GM18861 (cell line): Measurements from ENCODE around the gene SOD1.
"Not testable (repeated sequence)": the region's sequence is repeated elsewhere in the genome, so short reads cannot be mapped to it uniquely, and the experiment has no call there.

Experiments
- ATAC-seq: cut with Tn5 transposase; IDR thresholded peaks from one replicate; pipeline ENCODE4 v1.9.1; 2021; ENCODE audit not compliant: unreplicated experiment

SOD1 gene

DNA sequence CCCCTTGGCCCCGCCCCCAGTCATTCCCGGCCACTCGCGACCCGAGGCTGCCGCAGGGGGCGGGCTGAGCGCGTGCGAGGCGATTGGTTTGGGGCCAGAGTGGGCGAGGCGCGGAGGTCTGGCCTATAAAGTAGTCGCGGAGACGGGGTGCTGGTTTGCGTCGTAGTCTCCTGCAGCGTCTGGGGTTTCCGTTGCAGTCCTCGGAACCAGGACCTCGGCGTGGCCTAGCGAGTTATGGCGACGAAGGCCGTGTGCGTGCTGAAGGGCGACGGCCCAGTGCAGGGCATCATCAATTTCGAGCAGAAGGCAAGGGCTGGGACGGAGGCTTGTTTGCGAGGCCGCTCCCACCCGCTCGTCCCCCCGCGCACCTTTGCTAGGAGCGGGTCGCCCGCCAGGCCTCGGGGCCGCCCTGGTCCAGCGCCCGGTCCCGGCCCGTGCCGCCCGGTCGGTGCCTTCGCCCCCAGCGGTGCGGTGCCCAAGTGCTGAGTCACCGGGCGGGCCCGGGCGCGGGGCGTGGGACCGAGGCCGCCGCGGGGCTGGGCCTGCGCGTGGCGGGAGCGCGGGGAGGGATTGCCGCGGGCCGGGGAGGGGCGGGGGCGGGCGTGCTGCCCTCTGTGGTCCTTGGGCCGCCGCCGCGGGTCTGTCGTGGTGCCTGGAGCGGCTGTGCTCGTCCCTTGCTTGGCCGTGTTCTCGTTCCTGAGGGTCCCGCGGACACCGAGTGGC, at the start of gene SOD1:
TSS of gene SOD1 (plus strand) at position 158 of the 723 bp plus-strand sequence. CDS start at position 235, 77 bp downstream.
- peak; percentile 90 for ATAC-seq

DNA sequence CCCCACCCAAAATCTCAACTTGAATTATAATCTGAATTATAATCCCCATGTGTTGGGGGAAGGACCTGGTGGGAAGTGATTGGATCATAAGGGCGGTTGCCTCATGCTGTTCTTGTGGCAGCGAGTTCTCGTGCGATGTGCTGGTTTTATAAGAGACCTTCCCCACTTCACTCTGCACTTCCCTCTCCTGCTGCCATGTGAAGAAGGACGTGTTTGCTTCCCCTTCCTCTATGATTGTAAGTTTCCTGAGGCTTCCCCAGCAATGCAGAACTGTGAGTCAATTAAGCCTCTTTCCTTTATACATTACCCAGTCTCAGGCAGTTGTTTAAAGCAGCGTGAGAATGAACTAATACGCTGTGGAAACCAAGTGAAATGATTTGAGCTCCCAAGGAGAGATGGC, 48.0 kb upstream of the SOD1 start:
- no peak for ATAC-seq

- ATAC-seq, result no peak
These were observed 46.4 kb upstream of the SOD1 start for GRCh38 chr21:31612894-31613785.

GRCh38 chr21:31614705-31615104, 44.8 kb upstream of the SOD1 start:
- no peak for ATAC-seq

DNA sequence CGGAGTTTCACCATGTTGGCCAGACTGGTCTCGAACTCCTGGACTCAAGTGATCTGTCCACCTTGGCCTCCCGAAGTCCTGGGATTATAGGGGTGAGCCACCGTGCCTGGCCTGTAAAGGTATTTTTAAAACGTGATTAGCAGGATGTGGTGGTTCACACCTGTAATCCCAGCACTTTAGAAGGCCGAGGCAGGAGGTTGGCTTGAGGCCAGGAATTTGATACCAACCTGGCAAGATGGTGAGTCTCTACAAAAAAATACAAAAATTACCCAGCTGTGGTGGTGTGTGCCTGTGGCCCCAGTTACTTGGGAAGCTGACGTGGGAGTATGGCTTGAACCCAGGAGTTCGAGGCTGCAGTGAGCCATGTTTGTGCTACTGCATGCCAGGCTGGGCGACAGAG, 43.3 kb upstream of the SOD1 start:
- no peak for ATAC-seq

- no peak for ATAC-seq
These were observed 40.6 kb upstream of the SOD1 start for GRCh38 chr21:31618696-31619430.

DNA sequence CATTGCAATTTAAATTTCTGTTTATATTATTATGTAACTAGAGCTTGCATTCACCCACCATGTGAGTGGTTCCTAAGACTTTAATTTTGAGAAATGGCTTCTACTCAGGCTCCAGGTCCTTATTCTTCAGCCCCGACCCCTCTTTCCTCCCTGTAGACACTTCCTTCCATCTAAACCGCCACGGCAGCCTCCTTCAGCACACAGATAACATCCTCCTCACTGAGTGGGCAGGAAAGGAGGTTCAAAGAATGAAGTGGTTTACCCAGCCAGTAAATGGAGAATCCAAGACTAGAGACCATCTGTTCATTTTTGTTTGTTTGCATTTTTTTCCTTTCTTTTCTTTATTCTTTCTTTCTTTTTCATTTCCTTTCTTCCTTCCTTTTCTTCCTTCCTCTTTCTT, 37.1 kb upstream of the SOD1 start:
- ATAC-seq, result no peak

GRCh38 chr21:31623664-31624063, 35.8 kb upstream of the SOD1 start:
- no peak for ATAC-seq

GRCh38 chr21:31624181-31624580, 35.3 kb upstream of the SOD1 start:
- ATAC-seq, result no peak

- ATAC-seq, result no peak
These were observed 34.5 kb upstream of the SOD1 start for GRCh38 chr21:31624961-31625491.

DNA sequence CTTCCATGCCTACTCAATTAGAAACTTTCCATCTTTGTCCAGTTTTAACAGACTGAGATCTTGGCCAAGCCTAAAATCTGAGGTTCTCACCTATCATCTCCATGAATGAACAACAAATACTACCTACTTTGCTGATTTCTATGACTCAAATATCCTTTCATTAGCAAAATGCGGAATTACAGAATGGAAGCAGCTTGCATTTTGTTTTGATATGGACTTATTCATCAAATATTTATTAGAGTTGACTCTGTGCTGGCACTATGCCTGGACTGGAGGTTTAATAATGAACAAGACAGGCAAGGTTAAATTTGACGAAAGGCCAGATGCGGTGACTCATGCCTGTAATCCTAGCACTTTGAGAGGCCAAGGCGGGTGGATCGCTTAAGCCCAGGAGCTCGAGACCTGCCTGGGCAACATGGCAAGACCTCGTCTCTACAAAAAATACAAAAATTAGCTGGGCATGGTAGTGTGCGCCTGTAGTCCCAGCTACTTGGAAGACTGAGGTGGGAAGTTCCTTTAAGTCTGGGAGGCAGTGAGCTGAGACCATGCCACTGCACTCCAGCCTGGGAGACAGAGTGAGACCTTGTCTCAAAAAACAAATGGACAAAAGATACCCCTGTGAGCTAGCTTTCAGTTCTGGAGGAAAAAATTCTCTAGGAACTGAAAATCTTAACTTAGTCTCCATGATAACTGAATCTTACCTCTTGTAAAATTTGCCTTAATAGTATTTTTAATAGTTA, 29.4 kb upstream of the SOD1 start:
- no peak for ATAC-seq

DNA sequence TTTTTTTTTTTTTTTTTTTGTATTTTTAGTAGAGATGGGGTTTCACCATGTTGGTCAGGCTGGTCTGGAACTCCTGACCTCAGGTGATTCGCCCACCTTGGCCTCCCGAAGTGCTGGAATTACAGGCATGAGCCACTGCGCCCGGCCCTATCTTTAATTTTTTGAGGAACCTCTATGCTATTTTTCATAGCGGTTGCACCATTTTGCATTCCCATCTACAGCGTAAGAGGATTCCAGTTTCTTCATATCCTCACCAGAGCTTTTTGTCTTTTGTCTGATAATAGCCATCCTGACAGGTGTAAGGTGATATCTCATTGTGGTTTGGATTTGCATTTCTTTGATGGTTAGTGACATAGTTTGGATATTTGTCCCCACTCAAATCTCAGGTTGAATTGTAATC, 27.6 kb upstream of the SOD1 start:
- ATAC-seq, result not testable (repeated sequence)

DNA sequence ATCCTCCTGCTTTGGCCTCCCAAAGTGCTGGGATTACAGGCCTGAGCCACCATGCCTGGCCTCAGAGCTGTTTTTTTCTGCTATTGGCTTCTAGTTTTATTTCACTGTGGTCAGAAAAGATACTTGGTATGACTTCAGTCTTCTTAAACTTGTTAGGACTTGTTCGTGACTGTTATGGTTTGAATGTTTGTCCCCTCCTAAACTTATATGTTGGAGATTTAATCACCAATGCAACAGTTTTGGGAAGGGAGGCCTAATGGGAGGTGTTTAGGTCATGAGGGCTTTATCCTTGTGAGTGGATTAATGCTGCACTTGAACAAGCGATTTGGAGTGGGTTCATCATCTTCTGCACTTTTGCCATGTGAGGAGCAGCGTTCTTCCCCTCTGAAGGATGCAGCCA, 24.5 kb upstream of the SOD1 start:
- no peak for ATAC-seq

- ATAC-seq, result no peak
These were observed 22.6 kb upstream of the SOD1 start for GRCh38 chr21:31636874-31637273.

GRCh38 chr21:31641416-31641922, 18.0 kb upstream of the SOD1 start:
- ATAC-seq, result no peak

DNA sequence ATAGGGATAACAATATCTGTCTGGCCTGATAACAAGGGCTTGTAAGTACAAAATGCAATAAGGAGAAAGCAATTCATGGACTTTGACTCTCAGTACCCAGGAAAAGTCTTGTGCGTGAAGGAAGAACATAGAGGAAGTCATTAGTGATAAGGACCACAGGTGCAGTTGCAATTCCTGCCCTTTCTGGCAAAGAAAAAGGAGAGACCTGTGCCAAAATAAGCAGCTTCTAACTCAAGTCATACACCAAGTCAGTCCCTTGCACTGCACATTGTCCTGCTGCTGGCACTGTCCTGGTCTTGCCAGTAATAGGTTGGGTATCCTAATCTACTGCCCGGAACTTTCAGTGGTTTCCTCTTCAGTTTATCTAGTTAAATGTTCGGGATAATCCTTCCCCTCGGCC, 14.8 kb upstream of the SOD1 start:
- ATAC-seq, result no peak

- peak; percentile 48 for ATAC-seq
These were observed 11.8 kb upstream of the SOD1 start for GRCh38 chr21:31647650-31648049.

DNA sequence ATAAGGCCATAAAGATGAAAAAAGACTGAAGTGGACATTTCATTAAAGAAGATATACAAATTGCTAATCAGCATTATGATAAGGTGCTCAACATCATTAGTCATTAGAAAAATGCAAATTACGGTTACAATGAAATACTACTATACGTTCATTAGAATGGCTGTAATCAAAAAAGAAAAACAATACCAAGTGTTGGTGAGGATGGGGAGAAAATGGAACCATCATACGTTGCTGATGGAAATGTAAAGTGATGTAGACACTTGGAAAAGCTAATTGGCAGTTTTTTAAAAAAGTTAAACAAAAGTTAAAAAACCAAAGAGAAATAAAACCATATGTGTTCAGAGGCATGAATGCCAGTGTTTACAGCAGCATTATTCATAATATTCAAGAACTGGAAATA, 8.6 kb upstream of the SOD1 start:
- ATAC-seq, result no peak

- not testable (repeated sequence) for ATAC-seq
These were observed 8.0 kb upstream of the SOD1 start for GRCh38 chr21:31651491-31651890.

DNA sequence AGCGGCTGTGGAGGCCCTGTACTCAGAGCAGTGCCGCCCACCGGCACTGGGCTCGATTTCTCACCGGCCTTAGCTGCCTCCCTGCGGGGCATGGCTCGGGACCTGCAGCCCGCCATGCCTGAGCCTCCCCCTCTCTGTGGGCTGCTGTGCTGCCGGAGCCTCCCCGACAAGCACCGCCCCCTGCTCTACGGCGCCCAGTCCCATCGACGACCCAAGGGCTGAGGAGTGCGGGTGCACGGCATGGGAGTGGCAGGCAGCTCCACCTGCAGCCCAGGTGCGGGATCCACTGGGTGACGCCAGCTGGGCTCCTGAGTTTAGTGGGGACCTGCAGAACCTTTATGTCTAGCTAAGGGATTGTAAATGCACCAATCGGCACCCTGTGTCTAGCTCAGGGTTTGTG, 5.2 kb upstream of the SOD1 start:
- ATAC-seq, result no peak
